GM19351 (cell line): ENCODE results near the gene KHK.
A peak's percentile ranks its signal among the peaks of the same experiment; 100 is the strongest.

Experiments
- ATAC-seq: cut with Tn5 transposase; IDR thresholded peaks from one replicate; pipeline ENCODE4 v1.9.1; 2021; ENCODE audit warnings: mild to moderate bottlenecking, moderate library complexity; ENCODE audit not compliant: unreplicated experiment

KHK gene

GRCh38 chr2:27126252-27126710, 39.7 kb downstream of the KHK start:
- ATAC-seq = no peak

GRCh38 chr2:27127883-27128667, 41.5 kb downstream of the KHK start:
- ATAC-seq = no peak

- ATAC-seq = no peak
These were observed 42.3 kb downstream of the KHK start for GRCh38 chr2:27128668-27129571.

GRCh38 chr2:27130396-27130795, 43.8 kb downstream of the KHK start:
- no peak for ATAC-seq

- no peak for ATAC-seq
These were observed 44.9 kb downstream of the KHK start for GRCh38 chr2:27131429-27131828.

- ATAC-seq = no peak
These were observed 46.8 kb downstream of the KHK start for GRCh38 chr2:27133195-27133875.

GRCh38 chr2:27133905-27134780, 47.6 kb downstream of the KHK start, which contains the start of gene PREB:
TSS of gene PREB (minus strand) at chr2:27134636. CDS start at chr2:27134421, 215 bp downstream.
- peak; percentile 88 for ATAC-seq

- no peak for ATAC-seq
These were observed 48.4 kb downstream of the KHK start for GRCh38 chr2:27134781-27135477.

GRCh38 chr2:27135478-27135955, 48.9 kb downstream of the KHK start:
- ATAC-seq = no peak

GRCh38 chr2:27136751-27137150, 50.2 kb downstream of the KHK start:
- ATAC-seq = no peak

- no peak for ATAC-seq
These were observed 50.9 kb downstream of the KHK start for GRCh38 chr2:27137322-27137935.

- ATAC-seq = no peak
These were observed 51.5 kb downstream of the KHK start for GRCh38 chr2:27138111-27138510.

GRCh38 chr2:27139310-27139709, 52.7 kb downstream of the KHK start, which contains the start of gene PRR30:
TSS of gene PRR30 (minus strand) at chr2:27139410. CDS start at chr2:27138329, 1,081 bp downstream.
- no peak for ATAC-seq

- no peak for ATAC-seq
These were observed 56.7 kb downstream of the KHK start for GRCh38 chr2:27143285-27143684.

GRCh38 chr2:27145682-27146081, 59.1 kb downstream of the KHK start:
- ATAC-seq = no peak

GRCh38 chr2:27147935-27148334, 61.4 kb downstream of the KHK start:
- ATAC-seq = no peak

- no peak for ATAC-seq
These were observed 62.3 kb downstream of the KHK start, which contains the start of gene TCF23 for GRCh38 chr2:27148801-27149439. TSS of gene TCF23 (plus strand) at chr2:27149004. CDS start at chr2:27149134, 130 bp downstream.
